ENCODE data around the gene XYLB.

Gene XYLB

DNA sequence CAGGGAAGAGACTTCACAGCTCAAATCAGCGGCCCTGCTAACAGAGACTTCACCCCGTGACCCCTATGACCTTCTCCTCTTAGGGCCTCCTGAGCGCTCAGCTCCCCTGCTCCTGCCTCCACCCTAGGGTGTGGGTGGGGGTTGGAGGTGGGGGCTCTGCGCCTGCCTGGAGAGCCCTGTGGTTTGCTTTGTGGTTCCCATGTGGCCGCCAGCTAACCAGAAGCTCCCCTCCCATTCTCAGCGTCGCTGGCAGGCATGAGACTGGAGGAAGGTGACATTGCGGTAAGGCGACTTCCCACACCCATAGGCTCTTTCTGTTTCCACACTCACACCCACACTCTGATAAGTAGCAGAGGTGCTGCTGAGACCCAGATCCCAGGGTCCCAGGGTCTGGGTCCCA, 27.6 kb downstream of the XYLB start:
- no peak overlapping the region for H3K4me2 ChIP-seq (ENCODE audit: low read length)
- no peaks in the 10 kb centered on the region for H3K9me2 ChIP-seq (replicated peaks; ENCODE audit: control insufficient read depth, low read length)
- no peak overlapping the region for H3K27ac ChIP-seq (ENCODE audit: low read depth, low read length)
- H3F3A ChIP-seq (ENCODE audit: control insufficient read depth, insufficient read depth) = no peaks in the 10 kb centered on the region
- H3K27me3 ChIP-seq (ENCODE audit: control insufficient read depth, low read length) = no peaks in the 10 kb centered on the region
- H3K4me3 ChIP-seq (ENCODE audit: low read length) = no peak overlapping the region
- H3K9me3 ChIP-seq (ENCODE audit: control insufficient read depth, insufficient read depth, low read length) = no peaks in the 10 kb centered on the region
- H3K79me2 ChIP-seq (ENCODE audit: control insufficient read depth, low read length) = no peaks in the 10 kb centered on the region
- H3K36me3 ChIP-seq (ENCODE audit: control insufficient read depth, low read length) = peaks cover 27% of the 10 kb centered on the region
- no peaks in the 10 kb centered on the region for H4K20me1 ChIP-seq (ENCODE audit: control insufficient read depth, insufficient read depth, low read depth, low read length)
- no peaks in the 10 kb centered on the region for H3K4me1 ChIP-seq (ENCODE audit: control insufficient read depth, low read length)
- no peak for TF ChIP-seq EZH2phosphoT487 (IDR thresholded peaks at IDR 0.05; ENCODE audit: borderline replicate concordance, low read length)
- TF ChIP-seq, protein P1, sequence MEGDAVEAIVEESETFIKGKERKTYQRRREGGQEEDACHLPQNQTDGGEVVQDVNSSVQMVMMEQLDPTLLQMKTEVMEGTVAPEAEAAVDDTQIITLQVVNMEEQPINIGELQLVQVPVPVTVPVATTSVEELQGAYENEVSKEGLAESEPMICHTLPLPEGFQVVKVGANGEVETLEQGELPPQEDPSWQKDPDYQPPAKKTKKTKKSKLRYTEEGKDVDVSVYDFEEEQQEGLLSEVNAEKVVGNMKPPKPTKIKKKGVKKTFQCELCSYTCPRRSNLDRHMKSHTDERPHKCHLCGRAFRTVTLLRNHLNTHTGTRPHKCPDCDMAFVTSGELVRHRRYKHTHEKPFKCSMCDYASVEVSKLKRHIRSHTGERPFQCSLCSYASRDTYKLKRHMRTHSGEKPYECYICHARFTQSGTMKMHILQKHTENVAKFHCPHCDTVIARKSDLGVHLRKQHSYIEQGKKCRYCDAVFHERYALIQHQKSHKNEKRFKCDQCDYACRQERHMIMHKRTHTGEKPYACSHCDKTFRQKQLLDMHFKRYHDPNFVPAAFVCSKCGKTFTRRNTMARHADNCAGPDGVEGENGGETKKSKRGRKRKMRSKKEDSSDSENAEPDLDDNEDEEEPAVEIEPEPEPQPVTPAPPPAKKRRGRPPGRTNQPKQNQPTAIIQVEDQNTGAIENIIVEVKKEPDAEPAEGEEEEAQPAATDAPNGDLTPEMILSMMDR (IDR thresholded peaks at IDR 0.05; ENCODE audit: low read depth, low read length, poor library complexity, severe bottlenecking) = no peak

DNA sequence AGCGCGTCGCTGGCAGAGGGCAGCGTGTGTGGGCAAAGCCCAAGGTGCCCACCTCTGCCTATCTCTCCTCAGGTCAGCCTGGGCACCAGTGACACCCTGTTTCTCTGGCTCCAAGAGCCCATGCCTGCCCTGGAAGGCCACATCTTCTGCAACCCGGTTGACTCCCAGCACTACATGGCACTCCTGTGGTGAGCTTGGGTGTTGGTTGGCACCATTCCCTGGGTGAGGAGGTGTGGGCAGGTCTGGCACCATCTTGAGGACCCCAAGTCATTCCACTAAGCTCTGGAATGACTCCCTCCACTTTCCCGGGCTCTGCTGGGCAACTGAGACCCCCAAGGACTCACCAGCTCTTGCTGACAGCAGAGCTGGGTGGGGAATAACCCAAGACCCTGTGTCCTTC, 28.5 kb downstream of the XYLB start:
- peaks cover 32% of the 10 kb centered on the region for H3K36me3 ChIP-seq (ENCODE audit: control insufficient read depth, low read length)

DNA sequence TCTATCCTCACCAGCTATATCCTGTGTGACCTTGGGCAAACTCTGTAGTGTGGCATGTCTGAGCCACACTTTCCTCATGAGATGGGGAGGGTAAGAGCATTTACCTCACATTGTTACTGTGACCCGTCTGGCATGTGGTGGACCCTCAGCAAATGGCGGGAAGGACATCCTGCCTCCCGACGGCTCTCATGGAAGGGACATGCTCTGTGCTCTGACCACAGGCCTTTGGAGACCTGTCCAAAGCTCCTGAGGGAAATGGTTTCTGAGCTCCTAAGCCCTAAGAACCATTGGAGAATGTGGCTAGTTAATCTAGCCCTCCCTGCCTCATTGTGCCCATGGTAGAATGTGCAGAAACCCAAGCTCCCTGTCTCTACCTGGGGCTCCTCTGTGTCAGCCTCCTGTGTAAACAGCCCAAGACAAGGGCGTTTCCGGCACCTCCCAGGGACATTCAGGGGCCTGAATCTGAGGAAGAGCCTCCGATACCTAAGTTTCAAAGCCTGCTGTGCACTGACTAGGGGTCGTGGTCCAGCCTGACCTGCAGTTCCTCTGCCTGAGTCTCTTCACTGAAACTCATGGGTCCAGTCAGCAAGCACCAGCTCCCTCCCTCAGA, 29.0 kb downstream of the XYLB start:
- no peak for TF ChIP-seq EZH2phosphoT487 (IDR thresholded peaks at IDR 0.05; ENCODE audit: borderline replicate concordance, low read length)
- TF ChIP-seq, protein P1 (IDR thresholded peaks at IDR 0.05; ENCODE audit: low read depth, low read length, poor library complexity, severe bottlenecking) = no peak
- H3K9me2 ChIP-seq (replicated peaks; ENCODE audit: control insufficient read depth, low read length) = no peaks in the 10 kb centered on the region
- H3K27ac ChIP-seq (ENCODE audit: low read depth, low read length) = no peak overlapping the region
- peaks cover 34% of the 10 kb centered on the region for H3K36me3 ChIP-seq (ENCODE audit: control insufficient read depth, low read length)
- H3K4me2 ChIP-seq (ENCODE audit: low read length) = no peak overlapping the region
- H3F3A ChIP-seq (ENCODE audit: control insufficient read depth, insufficient read depth) = no peaks in the 10 kb centered on the region
- no peaks in the 10 kb centered on the region for H3K27me3 ChIP-seq (ENCODE audit: control insufficient read depth, low read length)
- no peaks in the 10 kb centered on the region for H3K79me2 ChIP-seq (ENCODE audit: control insufficient read depth, low read length)
- no peaks in the 10 kb centered on the region for H4K20me1 ChIP-seq (ENCODE audit: control insufficient read depth, insufficient read depth, low read depth, low read length)
- no peaks in the 10 kb centered on the region for H3K4me1 ChIP-seq (ENCODE audit: control insufficient read depth, low read length)
- H3K9me3 ChIP-seq (ENCODE audit: control insufficient read depth, insufficient read depth, low read length) = no peaks in the 10 kb centered on the region
- H3K4me3 ChIP-seq (ENCODE audit: low read length) = no peak overlapping the region

More for the DNA sequence above, 28.5 kb downstream of the XYLB start:
- Histone ChIP-seq H3K9me3 (ENCODE audit: control insufficient read depth, insufficient read depth, low read length) (no peaks in the 10 kb centered on the region), H3K4me2 (ENCODE audit: low read length) (no peak overlapping the region), H3K79me2 (ENCODE audit: control insufficient read depth, low read length) (no peaks in the 10 kb centered on the region), H3K27ac (ENCODE audit: low read depth, low read length) (no peak overlapping the region), H3K4me3 (ENCODE audit: low read length) (no peak overlapping the region), H4K20me1 (ENCODE audit: control insufficient read depth, insufficient read depth, low read depth, low read length) (no peaks in the 10 kb centered on the region), H3K27me3 (ENCODE audit: control insufficient read depth, low read length) (no peaks in the 10 kb centered on the region), H3K9me2 (replicated peaks; ENCODE audit: control insufficient read depth, low read length) (no peaks in the 10 kb centered on the region), H3K4me1 (ENCODE audit: control insufficient read depth, low read length) (no peaks in the 10 kb centered on the region), H3F3A (ENCODE audit: control insufficient read depth, insufficient read depth) (no peaks in the 10 kb centered on the region)
- TF ChIP-seq, protein P1 (IDR thresholded peaks at IDR 0.05; ENCODE audit: low read depth, low read length, poor library complexity, severe bottlenecking) = no peak
- no peak for TF ChIP-seq EZH2phosphoT487 (IDR thresholded peaks at IDR 0.05; ENCODE audit: borderline replicate concordance, low read length)

Measured in DOHH2 (cell line).